Germinal center (tissue), 1 donor: ENCODE results near the gene EGFL6.
"Not testable (repeated sequence)": the region's sequence is repeated elsewhere in the genome, so short reads cannot be mapped to it uniquely, and the experiment has no call there.

Experiments used
- DNase-seq: peaks from one replicate; pipeline ENCODE4 v3.0.0; 2012; ENCODE audit warnings: mixed read lengths, low spot score

The EGFL6 gene

GRCh38 chrX:13652850-13653693 lies 83.7 kb downstream of the EGFL6 start, which contains the start of gene TCEANC:
TSS of gene TCEANC (plus strand) at chrX:13653141. CDS start at chrX:13662509, 9,368 bp downstream.
- DNase-seq, result peak; percentile 92

DNA sequence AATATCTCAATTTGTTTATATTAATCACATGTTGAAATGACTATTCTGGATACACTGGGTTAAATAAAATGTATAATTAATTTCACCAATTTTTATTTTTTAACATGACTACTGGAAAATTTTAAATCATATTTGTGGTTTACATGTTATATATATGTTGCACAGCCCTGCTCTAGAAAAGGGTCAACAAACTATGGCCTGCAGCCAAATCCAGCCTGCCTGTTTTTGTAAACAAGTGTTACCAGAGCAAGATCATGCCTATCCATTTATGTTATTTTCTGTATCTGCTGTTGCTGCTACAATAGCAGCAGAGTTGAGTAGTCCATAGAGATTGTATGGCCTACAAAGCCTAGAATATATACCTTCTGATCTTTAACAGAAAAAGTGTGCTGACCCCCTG lies 84.7 kb downstream of the EGFL6 start:
- DNase-seq, result no peak

GRCh38 chrX:13655674-13656073 lies 86.3 kb downstream of the EGFL6 start:
- no peak for DNase-seq

DNA sequence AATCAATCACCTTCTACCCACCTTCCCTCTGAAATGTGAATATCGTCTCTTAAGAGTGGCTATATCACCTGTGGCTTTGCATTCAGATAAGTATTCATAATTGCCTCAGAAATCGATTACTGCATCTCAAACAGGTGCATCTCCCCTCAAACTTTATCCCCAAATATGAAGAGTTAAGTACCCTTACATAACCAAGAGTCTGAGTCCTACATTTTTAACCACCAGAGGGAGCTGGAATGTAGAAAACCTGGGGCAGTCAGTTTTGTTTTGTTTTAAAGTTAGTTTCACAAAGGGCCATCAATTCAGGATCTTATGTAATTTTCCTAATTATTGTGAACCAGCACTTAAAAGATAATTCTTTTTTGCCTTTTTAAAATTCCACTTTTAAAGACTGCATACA lies 89.2 kb downstream of the EGFL6 start:
- peak; percentile 14 for DNase-seq

DNA sequence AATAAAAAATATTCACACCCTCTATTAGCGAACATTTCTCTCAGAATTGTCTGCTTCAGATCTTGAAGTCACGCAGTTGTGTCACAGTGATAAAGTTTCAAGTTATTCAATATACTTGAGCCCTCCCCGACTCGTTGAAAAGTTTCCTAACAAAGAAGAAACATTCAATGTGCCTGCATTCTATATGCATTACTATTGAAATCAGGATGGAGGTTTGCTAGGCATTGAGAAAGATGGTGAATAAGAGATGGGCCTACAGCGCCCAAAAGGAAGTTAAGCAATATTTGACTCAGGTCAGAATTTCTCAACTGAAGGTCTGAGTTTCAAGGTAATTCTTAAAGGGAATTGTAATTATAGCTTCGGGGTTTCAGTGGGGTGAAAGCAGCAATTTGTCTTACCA lies 89.7 kb downstream of the EGFL6 start:
- DNase-seq, result no peak

GRCh38 chrX:13661735-13662288 lies 92.4 kb downstream of the EGFL6 start:
- DNase-seq, result no peak

GRCh38 chrX:13662355-13662791 lies 93.0 kb downstream of the EGFL6 start:
- no peak for DNase-seq

DNA sequence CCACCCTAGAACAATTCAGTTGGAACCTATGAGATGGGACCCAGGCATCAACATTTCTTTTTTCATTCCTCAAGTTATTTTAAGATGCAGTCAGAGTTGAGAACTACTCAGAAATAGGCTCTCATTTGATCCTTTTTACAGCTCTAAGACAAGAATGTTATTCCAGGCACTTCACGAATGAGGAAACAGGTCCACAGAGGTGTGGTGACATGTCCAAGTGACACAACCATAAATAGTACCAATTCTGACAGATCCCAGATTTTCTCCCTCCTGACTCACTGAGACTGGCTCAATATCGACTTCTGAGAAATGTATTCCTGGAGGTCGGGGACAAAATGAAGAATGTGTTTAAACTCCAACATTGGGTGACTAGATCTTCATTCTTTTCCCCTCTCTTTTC lies 94.6 kb downstream of the EGFL6 start:
- DNase-seq, result no peak

- no peak for DNase-seq
Measured at GRCh38 chrX:13666836-13667235, 97.4 kb downstream of the EGFL6 start.

DNA sequence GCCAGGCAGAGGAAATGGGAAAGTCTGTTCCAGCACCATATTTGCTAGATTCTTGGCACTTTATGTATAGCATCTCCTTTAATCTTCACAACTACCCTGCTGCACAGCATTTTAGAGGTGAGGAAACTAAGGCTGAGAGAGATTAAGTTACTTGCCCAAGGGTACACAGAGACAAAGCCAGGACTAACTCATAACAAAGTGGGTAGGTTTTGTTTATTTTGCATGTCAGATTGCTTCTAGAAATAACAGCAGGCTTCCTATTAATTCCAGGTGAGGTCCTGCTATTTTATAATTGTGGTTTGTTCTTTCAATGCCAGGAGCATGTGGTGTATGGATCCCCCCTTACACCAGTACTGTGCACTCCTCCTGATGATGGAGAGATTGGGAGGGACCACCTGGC lies 98.5 kb downstream of the EGFL6 start:
- no peak for DNase-seq

DNA sequence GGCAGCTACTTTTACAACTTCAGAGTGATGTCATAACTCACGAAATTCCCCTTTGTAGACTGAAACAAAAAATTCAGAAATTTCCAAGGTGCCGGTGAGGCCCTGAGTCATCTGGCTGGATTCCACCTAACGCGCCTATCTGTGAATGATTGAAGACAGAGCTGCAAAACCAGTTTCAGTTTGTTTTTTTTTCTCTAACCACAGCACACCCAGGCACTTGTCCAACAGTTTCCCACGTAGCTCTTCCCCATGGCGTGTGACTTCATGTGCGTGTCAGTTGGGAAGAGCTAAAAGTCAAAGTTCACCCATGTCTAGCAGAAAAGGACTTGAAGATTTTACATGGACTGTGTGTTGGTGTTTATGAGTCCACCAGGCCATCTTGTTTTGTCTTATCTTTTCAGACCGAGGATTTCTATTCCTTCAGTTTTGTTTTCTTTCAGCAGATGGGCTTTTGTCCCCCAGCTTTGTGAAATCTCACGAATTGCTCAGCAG lies 99.9 kb downstream of the EGFL6 start:
- DNase-seq, result no peak

GRCh38 chrX:13669755-13670154 lies 100.4 kb downstream of the EGFL6 start:
- DNase-seq, result not testable (repeated sequence)

GRCh38 chrX:13670197-13670596 lies 100.8 kb downstream of the EGFL6 start:
- no peak for DNase-seq

DNA sequence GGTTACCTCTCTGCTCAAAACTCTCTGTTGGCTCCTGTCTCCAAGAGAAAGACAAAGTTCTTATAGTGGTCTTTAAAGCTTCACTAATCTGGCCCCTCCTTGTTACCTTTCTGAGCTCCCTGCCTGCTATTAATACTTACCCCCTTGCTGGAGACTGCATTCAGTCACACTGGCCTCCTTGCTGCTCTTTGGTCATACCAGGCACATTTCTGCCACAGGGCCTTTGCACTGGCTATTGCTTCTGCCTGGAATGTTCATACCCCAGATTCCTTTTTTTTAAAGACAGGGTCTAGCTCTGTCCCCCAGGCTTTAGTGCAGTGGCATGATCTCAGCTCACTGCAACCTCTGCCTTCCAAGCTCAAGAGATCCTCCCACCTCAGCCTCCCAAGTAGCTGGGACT lies 103.6 kb downstream of the EGFL6 start:
- no peak for DNase-seq

DNA sequence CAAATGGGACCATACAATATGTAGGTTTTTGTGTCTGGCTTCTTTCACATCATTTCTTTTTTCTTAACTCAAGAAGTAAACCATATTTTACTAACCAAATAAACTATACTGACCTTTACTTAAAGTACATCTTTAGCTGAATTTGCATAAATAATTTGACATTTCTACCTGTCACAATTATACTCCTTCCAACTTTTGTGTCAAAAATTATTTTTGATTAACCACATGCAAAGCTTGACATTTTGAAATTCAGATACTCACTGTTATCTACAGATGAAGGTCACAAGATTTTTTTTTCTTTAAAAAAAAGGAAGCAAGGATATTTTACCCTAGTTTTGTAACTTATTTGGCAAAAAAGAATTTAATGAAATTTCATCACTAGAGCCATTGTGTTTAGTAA lies 107.5 kb downstream of the EGFL6 start:
- DNase-seq, result no peak

- not testable (repeated sequence) for DNase-seq
Measured at GRCh38 chrX:13679700-13680099, 110.3 kb downstream of the EGFL6 start.

DNA sequence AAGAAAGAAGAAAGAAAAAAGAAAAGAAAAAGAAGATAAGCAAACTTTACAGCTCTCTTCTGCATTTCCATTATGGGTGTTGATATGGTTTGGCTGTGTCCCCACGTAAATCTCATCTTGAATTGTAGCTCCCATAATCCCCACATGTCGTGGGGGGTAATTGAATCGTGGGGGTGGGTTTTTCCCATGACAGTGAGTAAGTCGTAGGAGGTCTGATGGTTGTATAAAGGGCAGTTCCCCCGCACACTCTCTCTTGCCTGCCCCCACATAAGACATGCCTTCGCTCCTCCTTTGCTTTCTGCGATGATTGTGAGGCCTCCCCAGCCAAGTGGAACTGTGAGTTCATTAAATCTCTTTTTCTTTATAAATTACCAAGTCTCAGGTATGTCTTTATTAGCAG lies 112.2 kb downstream of the EGFL6 start:
- no peak for DNase-seq
